NOMO-1 (cell line): Measurements from ENCODE around the gene LAMA2.
"Not testable (repeated sequence)": the region's sequence is repeated elsewhere in the genome, so short reads cannot be mapped to it uniquely, and the experiment has no call there.

Experiments used
- DNase-seq, 2 experiments: peaks; one replicate each; lab custom pipeline; 2025; ENCODE audit not compliant: unreplicated experiment in 2 of 2; lab: John Stamatoyannopoulos, UW

The LAMA2 gene

GRCh38 chr6:129172279-129172995 is 289.5 kb downstream of the LAMA2 start:
- not testable (repeated sequence) for DNase-seq

GRCh38 chr6:129175066-129175465 is 292.1 kb downstream of the LAMA2 start:
- DNase-seq: no peak

- no peak for DNase-seq
These were observed 294.9 kb downstream of the LAMA2 start for GRCh38 chr6:129177801-129178200.

- no peak for DNase-seq
These were observed 296.3 kb downstream of the LAMA2 start for GRCh38 chr6:129179283-129179682.

- no peak for DNase-seq
These were observed 298.1 kb downstream of the LAMA2 start for GRCh38 chr6:129181001-129181400.

- DNase-seq: no peak
These were observed 300.3 kb downstream of the LAMA2 start for GRCh38 chr6:129183187-129183591.

GRCh38 chr6:129183681-129184301 is 300.9 kb downstream of the LAMA2 start:
- DNase-seq: no peak

- no peak for DNase-seq
These were observed 301.4 kb downstream of the LAMA2 start for GRCh38 chr6:129184324-129184723.

- DNase-seq: no peak
These were observed 301.9 kb downstream of the LAMA2 start for GRCh38 chr6:129184808-129185366.

GRCh38 chr6:129186988-129187387 is 304.1 kb downstream of the LAMA2 start:
- no peak for DNase-seq

GRCh38 chr6:129188306-129188705 is 305.4 kb downstream of the LAMA2 start:
- DNase-seq: no peak

GRCh38 chr6:129188795-129189194 is 305.9 kb downstream of the LAMA2 start:
- no peak for DNase-seq

- no peak for DNase-seq
These were observed 306.3 kb downstream of the LAMA2 start for GRCh38 chr6:129189266-129189665.

GRCh38 chr6:129191235-129191634 is 308.3 kb downstream of the LAMA2 start:
- DNase-seq: no peak

GRCh38 chr6:129192458-129192989 is 309.6 kb downstream of the LAMA2 start:
- DNase-seq: no peak

- no peak for DNase-seq
These were observed 311.5 kb downstream of the LAMA2 start for GRCh38 chr6:129194306-129194941.

GRCh38 chr6:129195161-129195560 is 312.2 kb downstream of the LAMA2 start:
- DNase-seq: no peak

- DNase-seq: no peak
These were observed 312.7 kb downstream of the LAMA2 start for GRCh38 chr6:129195643-129196042.

GRCh38 chr6:129197154-129197553 is 314.2 kb downstream of the LAMA2 start:
- no peak for DNase-seq

GRCh38 chr6:129200151-129200550 is 317.2 kb downstream of the LAMA2 start:
- no peak for DNase-seq

- DNase-seq: no peak
These were observed 320.4 kb downstream of the LAMA2 start for GRCh38 chr6:129203190-129203900.
